K562 (cell line): ENCODE measurements around the gene GFI1B. TPM values are rescaled to one million over a fixed set of nuclear protein-coding genes. Genes with fewer than 3 reads are reported as not detected.

ENCODE experiments used
- BRCA1 ChIP-seq, 2 experiments: fragments of 450-650 bp in 1 of 2; sonication (generic) in 1 of 2; formaldehyde crosslinking in 1 of 2; IDR thresholded peaks; 2 replicates each; pipeline versions ENCODE4 v1.5.0 to v1.6.1; 2017 to 2020; ENCODE audit warnings: mild to moderate bottlenecking in 1 of 2, missing genetic modification reagents in 1 of 2
- CBFA2T3 ChIP-seq: fragments of 450-650 bp; IDR thresholded peaks from 2 replicates; pipeline ENCODE4 v1.6.1; 2017
- ELF1 ChIP-seq: fragments of 200-800 bp; sonication (Bioruptor generic); IDR thresholded peaks from 2 replicates; pipeline ENCODE4 v1.6.1; 2016; ENCODE audit warnings: missing genetic modification characterization, missing compliant biosample characterization
- ELF4 ChIP-seq: fragments of 450-650 bp; formaldehyde crosslinking; IDR thresholded peaks from 2 replicates; pipeline ENCODE4 v1.4.0; 2022; ENCODE audit warnings: missing genetic modification characterization
- ETV1 ChIP-seq: fragments of 450-650 bp; conservative IDR thresholded peaks from 2 replicates; pipeline ENCODE4 v1.6.1; 2016; ENCODE audit warnings: missing genetic modification characterization, control low read depth, low read depth, missing compliant biosample characterization
- GABPB1 ChIP-seq: sonication (generic); formaldehyde crosslinking; IDR thresholded peaks from 2 replicates; pipeline ENCODE4 v1.8.0; 2022; ENCODE audit warnings: mild to moderate bottlenecking, missing genetic modification reagents
- GTF2A2 ChIP-seq: IDR thresholded peaks from 2 replicates; pipeline ENCODE4 v1.6.1; 2016; ENCODE audit warnings: mild to moderate bottlenecking, missing genetic modification characterization, missing compliant biosample characterization
- HDAC3 ChIP-seq: fragments of 450-650 bp; IDR thresholded peaks from 2 replicates; pipeline ENCODE4 v1.6.1; 2018; ENCODE audit warnings: borderline replicate concordance, mild to moderate bottlenecking, moderate library complexity; ENCODE audit not compliant: partially characterized antibody
- KLF10 ChIP-seq: fragments of 250-450 bp; sonication (Bioruptor Pico); IDR thresholded peaks from 2 replicates; pipeline ENCODE4 v1.6.1; 2021; ENCODE audit warnings: matching md5 sums
- LEF1 ChIP-seq: fragments of 450-650 bp; IDR thresholded peaks from 2 replicates; pipeline ENCODE4 v1.6.1; 2016; ENCODE audit warnings: mild to moderate bottlenecking
- PHB2 ChIP-seq: fragments of 450-650 bp; IDR thresholded peaks from 2 replicates; pipeline ENCODE4 v1.6.1; 2017; ENCODE audit warnings: low read depth
- POLR2B ChIP-seq: fragments of 450-650 bp; IDR thresholded peaks from 2 replicates; pipeline ENCODE4 v1.6.1; 2018; ENCODE audit warnings: low read depth; ENCODE audit not compliant: partially characterized antibody
- RFX1 ChIP-seq: fragments of 450-650 bp; IDR thresholded peaks from 2 replicates; pipeline ENCODE4 v1.6.1; 2016; ENCODE audit warnings: mild to moderate bottlenecking, moderate library complexity
- SUPT5H ChIP-seq: fragments of 450-650 bp; IDR thresholded peaks from 2 replicates; pipeline ENCODE4 v1.6.1; 2016
- TCFL5 ChIP-seq: fragments of 250-450 bp; sonication (Bioruptor Pico); conservative IDR thresholded peaks from 2 replicates; pipeline ENCODE4 v1.6.1; 2021; ENCODE audit warnings: mild to moderate bottlenecking, moderate library complexity, matching md5 sums
- U2AF2 ChIP-seq: fragments of 200-400 bp; formaldehyde crosslinking; optimal IDR thresholded peaks from 2 replicates; pipeline ENCODE3; 2017; ENCODE audit warnings: low read depth, mild to moderate bottlenecking, low read length
- ZBTB1 ChIP-seq: sonication (generic); formaldehyde crosslinking; IDR thresholded peaks from 2 replicates; pipeline ENCODE4 v1.8.1; 2023; ENCODE audit warnings: missing genetic modification reagents, low read depth, mild to moderate bottlenecking, borderline replicate concordance
- ZNF174 ChIP-seq: fragments of 250-450 bp; sonication (Bioruptor Pico); IDR thresholded peaks from 2 replicates; pipeline ENCODE4 v1.4.0; 2020; ENCODE audit warnings: mild to moderate bottlenecking
- ZNF175 ChIP-seq: fragments of 200-800 bp; sonication (Bioruptor generic); IDR thresholded peaks from 2 replicates; pipeline ENCODE4 v1.6.1; 2016; ENCODE audit warnings: low read depth, mild to moderate bottlenecking, missing genetic modification characterization, missing compliant biosample characterization
- ZNF316 ChIP-seq: fragments of 450-650 bp; IDR thresholded peaks from 2 replicates; pipeline ENCODE4 v1.6.1; 2016
- ZNF644 ChIP-seq: fragments of 200-800 bp; sonication (Bioruptor generic); IDR thresholded peaks from 2 replicates; pipeline ENCODE4 v1.6.1; 2016; ENCODE audit warnings: low read depth, missing genetic modification characterization, missing compliant biosample characterization
- ZNF76 ChIP-seq: fragments of 250-450 bp; sonication (Bioruptor Pico); IDR thresholded peaks from 2 replicates; pipeline ENCODE4 v1.4.0; 2020; ENCODE audit warnings: mild to moderate bottlenecking, moderate library complexity, borderline replicate concordance
- polyA plus RNA-seq, 8 experiments: library from polyadenylated mRNA; depleted of rRNA in 4 of 8; stranded (reverse) in 5 of 8; unstranded in 3 of 8; fragments of >200 nt; fragmentation: Nextera tagmentation in 2 of 8; fragmentation: Illumina TruSeq in 1 of 8; extraction: Ambion mirVana in 2 of 8; extraction: Trizol in 1 of 8; gene quantifications; 2 replicates each; pipeline versions ENCODE4 v1.2.1 to v1.2.3, GENCODE V29; 2011 to 2014; ENCODE audit warnings: inconsistent platforms in 1 of 8, missing spikeins in 1 of 8
- total RNA-seq, 7 experiments: library from RNA; depleted of rRNA in 6 of 7; stranded (reverse); fragments of >200 nt in 6 of 7; fragmentation: Illumina TruSeq in 2 of 7; extraction: Trizol in 2 of 7; gene quantifications; 2 replicates each; pipeline versions ENCODE4 v1.2.1 to v1.2.3, GENCODE V29; 2011 to 2021; ENCODE audit warnings: low replicate concordance in 1 of 7
- TF ChIP-seq, protein P1 (sequence below): fragments of 450-650 bp; IDR thresholded peaks from 2 replicates; pipeline ENCODE4 v1.6.1; 2016; ENCODE audit warnings: antibody characterized with exemption
- TF ChIP-seq, protein P2 (sequence below): fragments of 200-800 bp; sonication (Bioruptor generic); IDR thresholded peaks from 2 replicates; pipeline ENCODE4 v1.6.1; 2017; ENCODE audit warnings: missing genetic modification characterization, missing compliant biosample characterization
- TF ChIP-seq, protein P3 (sequence below): fragments of 250-450 bp; sonication (Bioruptor Pico); IDR thresholded peaks from 2 replicates; pipeline ENCODE4 v1.5.0; 2020; ENCODE audit warnings: mild to moderate bottlenecking, borderline replicate concordance
- TF ChIP-seq, protein P4 (sequence below): fragments of 250-450 bp; sonication (Bioruptor Pico); IDR thresholded peaks from 2 replicates; pipeline ENCODE4 v1.8.0; 2021; ENCODE audit warnings: mild to moderate bottlenecking, moderate library complexity

The GFI1B gene
- total and polyA plus RNA-seq, 9 of the 15 experiments (the other 6 are each of a cell fraction or from before 2014, with no cell fraction given): 8.0 to 75.7 (median 34.5) TPM

DNA sequence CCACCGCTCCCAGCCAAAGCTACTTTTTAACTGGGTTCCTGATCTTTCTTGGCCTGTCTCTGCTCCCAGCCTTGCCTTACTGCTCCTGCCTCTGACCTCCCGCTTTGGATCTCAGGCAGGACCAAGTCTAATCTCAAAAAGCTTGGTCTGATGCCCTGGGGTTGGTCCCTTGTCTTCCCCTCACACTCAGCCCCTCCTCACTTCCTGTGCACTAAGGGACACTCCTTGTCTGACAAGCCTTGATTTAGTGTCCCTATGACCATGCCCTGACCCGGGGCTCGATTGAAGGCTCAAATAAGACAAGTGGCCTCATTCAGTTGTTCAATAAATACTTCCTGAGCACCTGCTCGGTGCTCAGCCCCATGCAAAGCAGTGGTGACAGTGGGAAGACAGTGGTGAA lies 48.6 kb downstream of the GFI1B start (continued):
- TF ChIP-seq, protein P1, sequence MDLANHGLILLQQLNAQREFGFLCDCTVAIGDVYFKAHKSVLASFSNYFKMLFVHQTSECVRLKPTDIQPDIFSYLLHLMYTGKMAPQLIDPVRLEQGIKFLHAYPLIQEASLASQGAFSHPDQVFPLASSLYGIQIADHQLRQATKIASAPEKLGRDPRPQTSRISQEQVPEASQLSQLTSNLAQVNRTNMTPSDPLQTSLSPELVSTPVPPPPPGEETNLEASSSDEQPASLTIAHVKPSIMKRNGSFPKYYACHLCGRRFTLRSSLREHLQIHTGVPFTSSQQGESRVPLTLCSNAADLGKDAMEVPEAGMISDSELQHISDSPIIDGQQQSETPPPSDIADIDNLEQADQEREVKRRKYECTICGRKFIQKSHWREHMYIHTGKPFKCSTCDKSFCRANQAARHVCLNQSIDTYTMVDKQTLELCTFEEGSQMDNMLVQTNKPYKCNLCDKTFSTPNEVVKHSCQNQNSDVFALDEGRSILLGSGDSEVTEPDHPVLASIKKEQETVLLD: peak; percentile 45; the same call in 1 of the 2 replicates
- TF ChIP-seq ZBTB1 (no peak), GTF2A2 (tag) (no peak), ZNF174 (CRISPR knock-in tag) (no peak), CBFA2T3 (peak; percentile 65), ZNF76 (CRISPR knock-in tag) (no peak), GABPB1 (peak; percentile 51; the same call in 1 of the 2 replicates), LEF1 (peak; percentile 22; the same call in 1 of the 2 replicates), TCFL5 (no peak), ELF1 (tag) (no peak), U2AF2 (no peak), HDAC3 (no peak), ZNF316 (0 out of 2 replicates have a peak, but pooled peaks have one; percentile 23), ZNF644 (no peak), KLF10 (no peak), ELF4 (CRISPR knock-in tag) (no peak), BRCA1 (IDR thresholded peaks at IDR 0.05) (no peak), BRCA1 (CRISPR knock-in tag; IDR thresholded peaks at IDR 0.05) (no peak), PHB2 (no peak), ETV1 (tag) (peak; percentile 74), ZNF175 (CRISPR knock-in tag) (no peak), POLR2B (peak; percentile 15), SUPT5H (0 out of 2 replicates have a peak, but pooled peaks have one; percentile 48), RFX1 (no peak)
- TF ChIP-seq, protein P2, sequence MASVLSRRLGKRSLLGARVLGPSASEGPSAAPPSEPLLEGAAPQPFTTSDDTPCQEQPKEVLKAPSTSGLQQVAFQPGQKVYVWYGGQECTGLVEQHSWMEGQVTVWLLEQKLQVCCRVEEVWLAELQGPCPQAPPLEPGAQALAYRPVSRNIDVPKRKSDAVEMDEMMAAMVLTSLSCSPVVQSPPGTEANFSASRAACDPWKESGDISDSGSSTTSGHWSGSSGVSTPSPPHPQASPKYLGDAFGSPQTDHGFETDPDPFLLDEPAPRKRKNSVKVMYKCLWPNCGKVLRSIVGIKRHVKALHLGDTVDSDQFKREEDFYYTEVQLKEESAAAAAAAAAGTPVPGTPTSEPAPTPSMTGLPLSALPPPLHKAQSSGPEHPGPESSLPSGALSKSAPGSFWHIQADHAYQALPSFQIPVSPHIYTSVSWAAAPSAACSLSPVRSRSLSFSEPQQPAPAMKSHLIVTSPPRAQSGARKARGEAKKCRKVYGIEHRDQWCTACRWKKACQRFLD (CRISPR knock-in tag): no peak
- TF ChIP-seq, protein P3, sequence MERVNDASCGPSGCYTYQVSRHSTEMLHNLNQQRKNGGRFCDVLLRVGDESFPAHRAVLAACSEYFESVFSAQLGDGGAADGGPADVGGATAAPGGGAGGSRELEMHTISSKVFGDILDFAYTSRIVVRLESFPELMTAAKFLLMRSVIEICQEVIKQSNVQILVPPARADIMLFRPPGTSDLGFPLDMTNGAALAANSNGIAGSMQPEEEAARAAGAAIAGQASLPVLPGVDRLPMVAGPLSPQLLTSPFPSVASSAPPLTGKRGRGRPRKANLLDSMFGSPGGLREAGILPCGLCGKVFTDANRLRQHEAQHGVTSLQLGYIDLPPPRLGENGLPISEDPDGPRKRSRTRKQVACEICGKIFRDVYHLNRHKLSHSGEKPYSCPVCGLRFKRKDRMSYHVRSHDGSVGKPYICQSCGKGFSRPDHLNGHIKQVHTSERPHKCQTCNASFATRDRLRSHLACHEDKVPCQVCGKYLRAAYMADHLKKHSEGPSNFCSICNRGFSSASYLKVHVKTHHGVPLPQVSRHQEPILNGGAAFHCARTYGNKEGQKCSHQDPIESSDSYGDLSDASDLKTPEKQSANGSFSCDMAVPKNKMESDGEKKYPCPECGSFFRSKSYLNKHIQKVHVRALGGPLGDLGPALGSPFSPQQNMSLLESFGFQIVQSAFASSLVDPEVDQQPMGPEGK (CRISPR knock-in tag): no peak
- TF ChIP-seq, protein P4, sequence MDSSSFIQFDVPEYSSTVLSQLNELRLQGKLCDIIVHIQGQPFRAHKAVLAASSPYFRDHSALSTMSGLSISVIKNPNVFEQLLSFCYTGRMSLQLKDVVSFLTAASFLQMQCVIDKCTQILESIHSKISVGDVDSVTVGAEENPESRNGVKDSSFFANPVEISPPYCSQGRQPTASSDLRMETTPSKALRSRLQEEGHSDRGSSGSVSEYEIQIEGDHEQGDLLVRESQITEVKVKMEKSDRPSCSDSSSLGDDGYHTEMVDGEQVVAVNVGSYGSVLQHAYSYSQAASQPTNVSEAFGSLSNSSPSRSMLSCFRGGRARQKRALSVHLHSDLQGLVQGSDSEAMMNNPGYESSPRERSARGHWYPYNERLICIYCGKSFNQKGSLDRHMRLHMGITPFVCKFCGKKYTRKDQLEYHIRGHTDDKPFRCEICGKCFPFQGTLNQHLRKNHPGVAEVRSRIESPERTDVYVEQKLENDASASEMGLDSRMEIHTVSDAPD (CRISPR knock-in tag): no peak
